Smooth muscle cell (in vitro differentiated cells): ENCODE measurements around the gene SEPTIN8. TPM values are rescaled to one million over a fixed set of nuclear protein-coding genes. Genes with fewer than 3 reads are reported as not detected.

Source experiments
- DNase-seq: peaks from one replicate; lab custom pipeline; 2025; ENCODE audit not compliant: unreplicated experiment; lab: John Stamatoyannopoulos, UW
- H2AFZ ChIP-seq: fragments of 200-600 bp; sonication (generic); 2 replicates; pipeline ENCODE4 v1.6.0; 2016; ENCODE audit warnings: antibody characterized with exemption, low read depth, mild to moderate bottlenecking
- H3F3A ChIP-seq: fragments of 200-600 bp; sonication (generic); 2 replicates; pipeline ENCODE4 v1.6.0; 2017; ENCODE audit warnings: antibody characterized with exemption, low read depth
- H3K27ac ChIP-seq: fragments of 200-600 bp; sonication (generic); 2 replicates; pipeline ENCODE4 v1.5.1; 2016; ENCODE audit warnings: low read depth, mild to moderate bottlenecking
- H3K27me3 ChIP-seq: fragments of 200-600 bp; sonication (generic); 2 replicates; pipeline ENCODE4 v1.6.1; 2016; ENCODE audit warnings: low read depth, mild to moderate bottlenecking
- H3K36me3 ChIP-seq: fragments of 200-600 bp; sonication (generic); 2 replicates; pipeline ENCODE4 v1.5.1; 2016; ENCODE audit warnings: low read depth
- H3K4me1 ChIP-seq: fragments of 200-600 bp; sonication (generic); 2 replicates; pipeline ENCODE4 v1.5.1; 2016; ENCODE audit warnings: low read depth
- H3K4me2 ChIP-seq: fragments of 200-600 bp; sonication (generic); 2 replicates; pipeline ENCODE4 v1.6.0; 2016; ENCODE audit warnings: mild to moderate bottlenecking
- H3K4me3 ChIP-seq: fragments of 200-600 bp; sonication (generic); 2 replicates; pipeline ENCODE4 v1.5.1; 2016; ENCODE audit warnings: mild to moderate bottlenecking
- H3K79me2 ChIP-seq: fragments of 200-600 bp; sonication (generic); 2 replicates; pipeline ENCODE4 v1.6.0; 2016; ENCODE audit warnings: low read depth, mild to moderate bottlenecking
- H3K9ac ChIP-seq: fragments of 200-600 bp; sonication (generic); 2 replicates; pipeline ENCODE4 v1.6.0; 2016; ENCODE audit warnings: low read depth
- H3K9me3 ChIP-seq: fragments of 200-600 bp; sonication (generic); replicated peaks from 2 replicates; pipeline ENCODE4 v1.5.1; 2016; ENCODE audit warnings: low read depth
- H4K20me1 ChIP-seq: fragments of 200-600 bp; sonication (generic); 2 replicates; pipeline ENCODE4 v1.6.0; 2016; ENCODE audit warnings: low read depth
- CTCF ChIP-seq: fragments of 200-600 bp; sonication (generic); IDR thresholded peaks from 2 replicates; pipeline ENCODE4 v1.5.1; 2017; ENCODE audit warnings: borderline replicate concordance, mild to moderate bottlenecking, antibody characterized with exemption; ENCODE audit not compliant: insufficient read depth, poor library complexity, severe bottlenecking
- WGBS: methylation state at CpG from one replicate; pipeline ENCODE4 v1.1.7; 2016; ENCODE audit warnings: low lambda C conversion rate; 5-methylcytosine and 5-hydroxymethylcytosine counted together
- polyA plus RNA-seq: library from polyadenylated mRNA; unstranded; fragments of >200 nt; fragmentation: Nextera tagmentation; extraction: Ambion mirVana; gene quantifications from 2 replicates; pipeline ENCODE4 v1.2.1, GENCODE V29; 2016
- total RNA-seq: library from RNA; depleted of rRNA; stranded (reverse); fragments of >200 nt; gene quantifications from 2 replicates; pipeline ENCODE4 v1.2.3, GENCODE V29; 2014

Gene SEPTIN8
- total and polyA plus RNA-seq, 2 experiments from 2014 or later, result 26.3 to 68.1 TPM

DNA sequence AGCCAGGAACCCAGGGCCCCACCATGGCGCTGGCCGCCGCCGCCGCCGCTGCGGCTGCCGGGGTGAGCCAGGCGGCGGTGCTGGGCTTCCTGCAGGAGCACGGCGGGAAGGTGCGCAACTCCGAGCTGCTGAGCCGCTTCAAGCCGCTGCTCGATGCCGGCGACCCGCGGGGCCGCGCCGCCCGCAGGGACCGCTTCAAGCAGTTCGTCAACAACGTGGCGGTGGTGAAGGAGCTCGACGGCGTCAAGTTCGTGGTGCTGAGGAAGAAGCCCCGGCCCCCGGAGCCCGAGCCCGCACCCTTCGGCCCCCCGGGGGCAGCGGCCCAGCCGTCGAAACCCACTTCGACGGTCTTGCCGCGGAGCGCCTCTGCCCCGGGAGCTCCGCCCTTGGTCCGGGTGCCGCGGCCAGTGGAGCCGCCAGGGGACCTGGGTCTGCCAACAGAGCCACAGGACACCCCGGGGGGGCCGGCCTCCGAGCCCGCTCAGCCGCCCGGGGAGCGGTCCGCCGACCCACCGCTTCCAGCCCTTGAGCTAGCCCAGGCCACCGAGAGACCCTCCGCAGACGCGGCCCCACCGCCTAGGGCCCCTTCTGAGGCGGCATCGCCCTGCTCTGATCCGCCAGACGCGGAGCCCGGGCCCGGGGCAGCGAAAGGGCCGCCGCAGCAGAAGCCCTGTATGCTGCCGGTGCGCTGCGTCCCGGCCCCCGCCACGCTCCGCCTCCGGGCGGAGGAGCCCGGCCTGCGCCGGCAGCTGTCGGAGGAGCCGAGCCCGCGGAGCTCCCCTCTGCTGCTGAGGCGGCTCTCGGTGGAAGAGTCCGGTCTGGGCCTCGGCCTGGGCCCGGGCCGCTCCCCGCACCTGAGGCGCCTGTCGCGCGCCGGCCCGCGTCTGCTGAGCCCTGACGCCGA lies 36.8 kb upstream of the SEPTIN8 start:
- Histone ChIP-seq H4K20me1 (no peaks in the 10 kb centered on the region), H3K36me3 (no peaks in the 10 kb centered on the region), H3K27me3 (peaks cover 45% of the 10 kb centered on the region), H3K27ac (no peak overlapping the region), H3K4me2 (peak overlapping the region; percentile 84), H3K79me2 (no peaks in the 10 kb centered on the region), H3K9ac (no peak overlapping the region), H3K9me3 (no peaks in the 10 kb centered on the region), H2AFZ (peak overlapping the region; percentile 62), H3K4me1 (peaks cover 3% of the 10 kb centered on the region), H3K4me3 (peak overlapping the region; percentile 50), H3F3A (no peaks in the 10 kb centered on the region)
- WGBS, result 6% methylated on average over 102 of the region's 110 CpGs
- no peak for TF ChIP-seq CTCF
- DNase-seq, result no peak

DNA sequence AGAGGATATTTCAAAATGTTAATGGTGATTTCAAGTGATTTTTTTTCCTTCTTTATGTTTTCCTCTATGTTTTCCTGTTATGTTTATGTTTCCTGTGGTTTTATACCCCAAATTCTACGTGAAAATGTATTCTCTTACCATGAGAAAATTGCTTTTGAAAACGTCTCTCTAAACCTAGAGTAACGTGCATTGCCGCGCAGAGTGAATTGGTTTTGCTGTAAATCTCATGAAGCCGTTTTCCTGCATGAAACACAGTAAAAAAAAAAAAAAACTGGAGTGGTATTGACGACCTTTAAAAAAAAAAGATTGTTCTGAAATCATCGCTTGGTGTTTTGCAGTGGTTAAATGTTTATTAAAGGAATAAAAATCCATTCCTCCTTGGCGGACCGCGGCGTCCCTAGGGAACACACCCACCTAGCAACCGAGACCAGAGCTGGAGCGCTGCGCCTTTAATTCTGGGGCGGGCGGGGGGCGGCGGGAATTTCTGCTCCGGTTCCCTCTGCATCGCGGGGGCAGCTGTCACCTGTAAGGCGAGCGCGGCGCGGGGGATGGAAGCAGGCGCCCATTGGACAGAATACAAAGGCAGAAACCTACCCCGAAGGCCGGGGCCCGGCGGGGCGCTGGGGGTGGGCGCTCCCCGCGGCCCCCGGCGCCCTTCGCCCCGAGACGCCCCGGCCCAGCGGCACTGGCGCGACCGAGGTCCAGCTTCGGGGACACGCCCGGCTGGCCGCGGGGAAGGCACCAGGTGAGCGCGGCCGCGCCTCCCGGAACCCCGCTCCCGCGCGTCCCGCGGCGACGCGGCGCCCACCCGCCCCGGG lies 36.0 kb upstream of the SEPTIN8 start, which contains the start of gene SOWAHA:
SOWAHA (plus strand) TSS at position 522 of the 818 bp plus-strand sequence. CDS start 320 bp downstream, outside the sequence.
- H2AFZ ChIP-seq, result peak within 1 kb of the TSS; percentile 62
- TF ChIP-seq CTCF, result no peak
- WGBS, result 5% methylated on average over 37 of the region's 68 CpGs
- H3K27me3 ChIP-seq, result peaks cover 45% of the 10 kb centered on the region
- H3F3A ChIP-seq, result peaks cover 6% of the 10 kb centered on the region
- H3K36me3 ChIP-seq, result no peaks in the 10 kb centered on the region
- DNase-seq, result no peak
- H3K27ac ChIP-seq, result no peak within 1 kb of the TSS
- H3K4me3 ChIP-seq, result peak within 1 kb of the TSS; percentile 50
- no peaks in the 10 kb centered on the region for H3K79me2 ChIP-seq
- H4K20me1 ChIP-seq, result no peaks in the 10 kb centered on the region
- H3K9me3 ChIP-seq, result no peaks in the 10 kb centered on the region
- H3K9ac ChIP-seq, result no peak within 1 kb of the TSS
- peaks cover 3% of the 10 kb centered on the region for H3K4me1 ChIP-seq
- H3K4me2 ChIP-seq, result peak within 1 kb of the TSS; percentile 84

- no peak overlapping the region for H3K4me3 ChIP-seq
- H2AFZ ChIP-seq, result no peak overlapping the region
- H3K4me1 ChIP-seq, result peaks cover 4% of the 10 kb centered on the region
- H3K27ac ChIP-seq, result no peak overlapping the region
- peaks cover 45% of the 10 kb centered on the region for H3K27me3 ChIP-seq
- H3K79me2 ChIP-seq, result no peaks in the 10 kb centered on the region
- TF ChIP-seq CTCF, result no peak
- H3K36me3 ChIP-seq, result no peaks in the 10 kb centered on the region
- WGBS, result 76% methylated on average over 18 of the region's 18 CpGs
- H3F3A ChIP-seq, result peaks cover 6% of the 10 kb centered on the region
- DNase-seq, result no peak
- no peaks in the 10 kb centered on the region for H4K20me1 ChIP-seq
- H3K4me2 ChIP-seq, result no peak overlapping the region
- no peak overlapping the region for H3K9ac ChIP-seq
- H3K9me3 ChIP-seq, result no peaks in the 10 kb centered on the region
These were observed 35.2 kb upstream of the SEPTIN8 start for GRCh38 chr5:132812123-132812765.
